GM12892 (cell line): ENCODE data around the gene PINLYP.

ENCODE experiments used
- POLR2A ChIP-seq: IDR thresholded peaks from 2 replicates; pipeline ENCODE4 v1.6.1; 2011; ENCODE audit warnings: low read depth, low read length, control low read depth
- POLR2AphosphoS5 ChIP-seq: IDR thresholded peaks from 2 replicates; pipeline ENCODE4 v1.6.1; 2011; ENCODE audit warnings: low read depth, low read length, control low read depth
- TAF1 ChIP-seq: IDR thresholded peaks from 2 replicates; pipeline ENCODE4 v1.6.1; 2011; ENCODE audit warnings: low read depth, mild to moderate bottlenecking, control low read depth, low read length, borderline replicate concordance

GRCh38 chr19:43575955-43576878 is 616 bp downstream of the PINLYP start:
- TF ChIP-seq POLR2A (no peak), TAF1 (no peak), POLR2AphosphoS5 (no peak)
